Dermis blood vessel endothelial cell (primary cell): ENCODE results near the gene EDC4. TPM values are rescaled to one million over a fixed set of nuclear protein-coding genes. Genes with fewer than 3 reads are reported as not detected.
A peak's percentile ranks its signal among the peaks of the same experiment; 100 is the strongest.

ENCODE experiments used
- DNase-seq: peaks from one replicate; pipeline ENCODE4 v3.0.0; 2010
- total RNA-seq: library from RNA; depleted of rRNA; stranded (reverse); fragments of >200 nt; gene quantifications from 2 replicates; pipeline ENCODE4 v1.2.3, GENCODE V29; 2014

EDC4 gene
- total RNA-seq, 1 donor from 2014 or later: 58.2 TPM

GRCh38 chr16:67878232-67878631 is 5.4 kb downstream of the EDC4 start:
- DNase-seq: no peak

- DNase-seq: no peak
Observed at GRCh38 chr16:67878846-67879245, 6.0 kb downstream of the EDC4 start.

- DNase-seq: no peak
Observed at GRCh38 chr16:67879462-67879861, 6.6 kb downstream of the EDC4 start.

GRCh38 chr16:67879936-67880335 is 7.1 kb downstream of the EDC4 start:
- DNase-seq: no peak

- DNase-seq: no peak
Observed at GRCh38 chr16:67880584-67880983, 7.7 kb downstream of the EDC4 start.

GRCh38 chr16:67881621-67882161 is 8.8 kb downstream of the EDC4 start:
- DNase-seq: no peak

GRCh38 chr16:67882374-67883145 is 9.7 kb downstream of the EDC4 start:
- peak; percentile 52 for DNase-seq

- DNase-seq: no peak
Observed at GRCh38 chr16:67883146-67883871, 10.5 kb downstream of the EDC4 start.

GRCh38 chr16:67883872-67884261 is 11.0 kb downstream of the EDC4 start:
- DNase-seq: peak; percentile 74

- DNase-seq: peak; percentile 51
Observed at GRCh38 chr16:67884684-67885083, 11.8 kb downstream of the EDC4 start, which contains the start of gene NRN1L. NRN1L (plus strand) TSS chr16:67884885; CDS start chr16:67884904, 19 bp downstream.

- no peak for DNase-seq
Observed at GRCh38 chr16:67885545-67885944, 12.7 kb downstream of the EDC4 start.

GRCh38 chr16:67885976-67886375 is 13.1 kb downstream of the EDC4 start:
- DNase-seq: no peak

- no peak for DNase-seq
Observed at GRCh38 chr16:67886387-67886786, 13.5 kb downstream of the EDC4 start.

GRCh38 chr16:67888331-67888730 is 15.5 kb downstream of the EDC4 start:
- DNase-seq: no peak

- no peak for DNase-seq
Observed at GRCh38 chr16:67892375-67892774, 19.5 kb downstream of the EDC4 start.

GRCh38 chr16:67892899-67893742 is 20.3 kb downstream of the EDC4 start, which contains the start of gene PSKH1:
PSKH1 (plus strand) TSS chr16:67893254; CDS start chr16:67908750, 15,496 bp downstream.
- DNase-seq: peak; percentile 97

GRCh38 chr16:67893743-67894399 is 21.0 kb downstream of the EDC4 start:
- peak; percentile 64 for DNase-seq

- peak; percentile 90 for DNase-seq
Observed at GRCh38 chr16:67897231-67897630, 24.4 kb downstream of the EDC4 start.

GRCh38 chr16:67901734-67902133 is 28.9 kb downstream of the EDC4 start:
- no peak for DNase-seq

- DNase-seq: peak; percentile 91
Observed at GRCh38 chr16:67902831-67903230, 30.0 kb downstream of the EDC4 start.

- DNase-seq: no peak
Observed at GRCh38 chr16:67907397-67908180, 34.7 kb downstream of the EDC4 start.
